DMS79 treated with DMSO at 0.1 percent for 48 hours (cell line): ENCODE measurements around the gene USP34.
"Not testable (repeated sequence)": the region's sequence is repeated elsewhere in the genome, so short reads cannot be mapped to it uniquely, and the experiment has no call there.

Experiments
- DNase-seq: peaks from one replicate; lab custom pipeline; 2025; lab: John Stamatoyannopoulos, UW

The USP34 gene

DNA sequence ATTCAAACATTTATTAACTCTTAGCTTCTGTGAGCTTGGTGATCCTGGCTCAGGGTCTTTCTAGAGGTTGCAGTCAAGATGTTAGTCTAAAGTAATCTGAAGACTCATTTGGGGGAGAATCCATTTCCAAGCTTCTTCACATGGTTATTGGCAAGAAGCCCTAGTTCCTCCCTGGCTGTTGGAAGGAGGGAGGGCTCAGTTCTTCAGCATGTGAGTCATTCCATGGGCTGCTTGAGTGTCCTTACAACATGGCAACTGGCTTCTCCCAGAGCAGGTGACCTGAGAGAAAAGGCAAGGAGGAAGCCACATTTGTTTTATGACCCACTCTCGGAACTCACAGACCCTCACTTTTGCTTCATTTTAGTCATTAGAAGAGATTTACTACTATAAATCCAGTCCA lies 319.5 kb downstream of the USP34 start:
- peak; percentile 35 for DNase-seq

GRCh38 chr2:61149074-61149473 lies 321.8 kb downstream of the USP34 start:
- no peak for DNase-seq

DNA sequence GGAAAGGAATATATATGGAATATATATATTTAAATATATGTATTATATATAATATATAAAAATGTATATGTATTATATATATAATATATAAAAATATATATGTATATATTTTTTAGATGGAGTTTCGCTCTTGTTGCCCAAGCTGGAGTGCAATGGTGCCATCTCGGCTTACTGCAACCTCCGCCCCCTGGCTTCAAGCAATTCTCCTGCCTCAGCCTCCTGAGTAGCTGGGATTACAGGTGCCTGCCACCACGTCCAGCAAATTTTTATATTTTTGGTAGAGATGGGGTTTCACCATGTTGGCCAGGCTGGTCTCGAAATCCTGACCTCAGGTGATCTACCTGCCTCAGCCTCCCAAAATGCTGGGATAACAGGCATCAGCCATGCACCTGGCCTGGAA lies 322.8 kb downstream of the USP34 start:
- DNase-seq: not testable (repeated sequence)

GRCh38 chr2:61145990-61146389 lies 324.9 kb downstream of the USP34 start:
- no peak for DNase-seq

DNA sequence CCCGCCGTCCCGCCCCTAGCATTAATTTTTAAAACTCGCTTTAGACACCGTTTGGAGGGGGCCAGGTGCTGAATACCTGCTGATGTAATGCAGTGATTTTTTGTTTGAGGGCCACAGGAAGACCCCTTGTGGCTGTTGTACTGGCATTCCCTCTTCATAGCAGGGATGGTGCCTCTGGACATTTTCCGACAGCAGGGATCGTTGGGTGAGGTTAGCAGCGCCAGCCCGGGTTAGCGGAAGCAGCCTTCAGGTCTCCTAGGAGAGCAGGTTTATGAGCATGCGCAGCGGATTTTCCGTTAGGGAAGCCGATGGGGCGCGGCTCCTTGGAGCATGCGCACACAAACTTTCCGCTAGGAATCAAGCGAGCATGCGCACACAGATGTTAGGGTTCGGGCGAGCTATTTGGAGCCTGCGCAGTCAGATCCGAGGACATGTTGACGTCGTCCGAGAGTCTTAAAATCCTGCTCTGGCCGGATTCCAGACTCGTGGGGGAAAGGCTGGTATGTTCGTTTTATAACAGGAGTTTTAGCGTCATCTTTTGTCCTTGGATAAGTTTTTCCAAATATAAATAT lies 326.1 kb downstream of the USP34 start:
- no peak for DNase-seq

- DNase-seq: no peak
These were observed 329.7 kb downstream of the USP34 start for GRCh38 chr2:61141151-61141550.

- DNase-seq: no peak
These were observed 332.0 kb downstream of the USP34 start for GRCh38 chr2:61138859-61139258.
